Brain microvascular endothelial cell (primary cell): Measurements from ENCODE around the gene TRH.

Experiments used
- DNase-seq: peaks from one replicate; pipeline ENCODE4 v3.0.0-alpha.2; 2020
- H3K27ac ChIP-seq: fragments of 250-450 bp; sonication (Bioruptor Pico); 2 replicates; pipeline ENCODE4 v1.5.1; 2020; ENCODE audit warnings: mild to moderate bottlenecking, moderate library complexity
- H3K27me3 ChIP-seq: fragments of 250-450 bp; sonication (Bioruptor Pico); replicated peaks from 2 replicates; pipeline ENCODE4 v1.5.1; 2020; ENCODE audit warnings: mild to moderate bottlenecking
- H3K36me3 ChIP-seq: fragments of 250-450 bp; sonication (Bioruptor Pico); replicated peaks from 2 replicates; pipeline ENCODE4 v1.5.1; 2020; ENCODE audit warnings: mild to moderate bottlenecking
- H3K4me3 ChIP-seq: 2 replicates; pipeline ENCODE4 v1.5.1; 2011; ENCODE audit warnings: low read depth, mild to moderate bottlenecking, control low read depth, low read length, moderate library complexity
- CTCF ChIP-seq: IDR thresholded peaks from 2 replicates; pipeline ENCODE4 v1.5.1; 2011; ENCODE audit warnings: low read depth, mild to moderate bottlenecking, moderate library complexity, low read length, control low read depth, inconsistent platforms; ENCODE audit errors: missing control alignments
- in situ Hi-C: cut with HindIII; loops from 2 replicates; pipeline ENCODE4 v1.10.0; 2017; ENCODE audit warnings: low sequenced_read_pairs, low pct_ligation_motif_present

The TRH gene

GRCh38 chr3:129974564-129974832, at the start of gene TRH:
TSS of gene TRH (plus strand) at chr3:129974720. CDS start at chr3:129975817, 1,097 bp downstream.
- H3K36me3 ChIP-seq, result no peaks in the 10 kb centered on the region
- no peak within 1 kb of the TSS for H3K27ac ChIP-seq
- H3K27me3 ChIP-seq, result peaks cover 44% of the 10 kb centered on the region
- no peak for TF ChIP-seq CTCF
- in situ Hi-C loops, result no loop called here
- DNase-seq, result no peak
- no peak within 1 kb of the TSS for H3K4me3 ChIP-seq

GRCh38 chr3:129927072-129927471, 47.4 kb upstream of the TRH start:
- no peak for DNase-seq
- Histone ChIP-seq H3K36me3 (no peaks in the 10 kb centered on the region), H3K27ac (no peak overlapping the region), H3K27me3 (no peaks in the 10 kb centered on the region), H3K4me3 (no peak overlapping the region)
- in situ Hi-C loops, result no loop called here
- TF ChIP-seq CTCF, result no peak

- Histone ChIP-seq H3K36me3 (no peaks in the 10 kb centered on the region), H3K4me3 (no peak overlapping the region), H3K27me3 (no peaks in the 10 kb centered on the region), H3K27ac (no peak overlapping the region)
- no peak for TF ChIP-seq CTCF
- in situ Hi-C loops, result no loop called here
- DNase-seq, result no peak
These were observed 45.1 kb upstream of the TRH start for GRCh38 chr3:129929383-129929782.

- no peak overlapping the region for H3K27ac ChIP-seq
- H3K4me3 ChIP-seq, result no peak overlapping the region
- H3K27me3 ChIP-seq, result no peaks in the 10 kb centered on the region
These were observed 41.0 kb upstream of the TRH start for GRCh38 chr3:129933471-129933870.

GRCh38 chr3:129934234-129935123, 40.0 kb upstream of the TRH start:
- Histone ChIP-seq H3K27ac (no peak overlapping the region), H3K36me3 (no peaks in the 10 kb centered on the region), H3K27me3 (no peaks in the 10 kb centered on the region), H3K4me3 (no peak overlapping the region)
- TF ChIP-seq CTCF, result peak; percentile 89
- in situ Hi-C loops, result no loop called here
- peak; percentile 15 for DNase-seq

More at GRCh38 chr3:129933471-129933870, 41.0 kb upstream of the TRH start:
- TF ChIP-seq CTCF, result no peak
- no peaks in the 10 kb centered on the region for H3K36me3 ChIP-seq
- in situ Hi-C loops, result no loop called here
- DNase-seq, result no peak

- peak; percentile 35 for DNase-seq
- no peak for TF ChIP-seq CTCF
- Histone ChIP-seq H3K27ac (no peak overlapping the region), H3K27me3 (no peaks in the 10 kb centered on the region), H3K36me3 (no peaks in the 10 kb centered on the region), H3K4me3 (peak overlapping the region; percentile 35)
- in situ Hi-C loops, result no loop called here
These were observed 37.8 kb upstream of the TRH start for GRCh38 chr3:129936757-129937156.
